K562 (cell line): Measurements from ENCODE around the gene DSPP. TPM values are rescaled to one million over a fixed set of nuclear protein-coding genes. Genes with fewer than 3 reads are reported as not detected.

Source experiments
- ATAC-seq: fragments of 200-7000 bp; cut with Tn5 transposase; 3 replicates; pipeline ENCODE4 v1.9.1; 2020; ENCODE audit warnings: moderate library complexity
- BruUV-seq: library from RNA; stranded (reverse); fragments of 400-500 nt; replicated peaks from 2 replicates; lab custom pipeline; 2021; lab: Mats Ljungman, UMichigan
- CTCF ChIA-PET: fragments of 300-600 bp; formaldehyde crosslinking; extraction: SDS; loops from one replicate; lab custom pipeline; 2021; ENCODE audit warnings: low intra/inter-chr PET ratio; lab: Yijun Ruan, JAX
- POLR2A ChIA-PET: fragments of 300-600, 350-650 bp; sonication (Branson Sonifier 250); formaldehyde crosslinking; extraction: SDS; loops from one replicate; lab custom pipeline; 2021; ENCODE audit warnings: antibody characterized with exemption, inconsistent platforms; lab: Yijun Ruan, JAX
- DNase-seq, 4 experiments: peaks; one replicate each; pipeline versions ENCODE4 v3.0.0 to v3.0.0-alpha.2; 2011 to 2018; ENCODE audit warnings: low spot score in 3 of 4, mixed read lengths in 3 of 4; ENCODE audit errors: extremely low read depth in 1 of 4
- FAIRE-seq: peaks from 2 replicates; lab custom pipeline; 2011; peaks lifted over from hg19 to GRCh38; lab: Jason Lieb, UNC
- H2AFZ ChIP-seq: 2 replicates; pipeline ENCODE4 v1.6.0; 2011; ENCODE audit warnings: low read depth, low read length, control low read depth, inconsistent platforms
- H3K27ac ChIP-seq: fragments of 200-600 bp; 3 replicates; pipeline ENCODE4 v1.8.0; 2011; ENCODE audit warnings: low read depth, mild to moderate bottlenecking, control low read depth, inconsistent platforms, low read length, moderate library complexity, mixed read lengths; ENCODE audit errors: extremely low read depth
- H3K27me3 ChIP-seq, 2 experiments: fragments of 300-600 bp in 1 of 2; 2 replicates in 1 of 2; 3 replicates in 1 of 2; pipeline versions ENCODE4 v1.6.0 to v1.8.0; 2011; ENCODE audit warnings: inconsistent platforms in 2 of 2, low read length in 2 of 2, mild to moderate bottlenecking in 1 of 2, mixed read lengths in 1 of 2, moderate library complexity in 1 of 2; ENCODE audit not compliant: control insufficient read depth in 2 of 2, insufficient read depth in 2 of 2
- H3K36me3 ChIP-seq: fragments of 300-600 bp; 3 replicates; pipeline ENCODE4 v1.8.0; 2011; ENCODE audit warnings: mild to moderate bottlenecking, low read length, inconsistent platforms; ENCODE audit not compliant: control insufficient read depth, insufficient read depth
- H3K4me1 ChIP-seq, 2 experiments: fragments of 200-600 bp in 1 of 2; replicated peaks in 1 of 2; 2 replicates in 1 of 2; 3 replicates in 1 of 2; pipeline versions ENCODE4 v1.5.1 to v1.8.0; 2011; ENCODE audit warnings: inconsistent platforms in 2 of 2, low read length in 2 of 2, mild to moderate bottlenecking in 1 of 2, mixed read lengths in 1 of 2, moderate library complexity in 1 of 2; ENCODE audit not compliant: control insufficient read depth in 2 of 2, insufficient read depth in 2 of 2
- H3K4me2 ChIP-seq: 2 replicates; pipeline ENCODE4 v1.6.1; 2011; ENCODE audit warnings: low read length, control low read depth, inconsistent platforms, mixed read lengths; ENCODE audit not compliant: insufficient read depth
- H3K4me3 ChIP-seq: fragments of 200-600 bp; sonication (generic), shearing (Covaris generic); 2 replicates; pipeline ENCODE4 v1.5.1; 2016; ENCODE audit warnings: control low read depth, inconsistent platforms
- H3K79me2 ChIP-seq: fragments of 200-600 bp; 3 replicates; pipeline ENCODE4 v1.8.0; 2011; ENCODE audit warnings: low read length, inconsistent platforms; ENCODE audit not compliant: control insufficient read depth, insufficient read depth
- H3K9ac ChIP-seq, 2 experiments: 2 replicates each; pipeline versions ENCODE4 v1.6.0 to v1.6.1; 2011; ENCODE audit warnings: low read depth in 2 of 2, low read length in 2 of 2, control low read depth in 1 of 2, inconsistent platforms in 1 of 2, mild to moderate bottlenecking in 1 of 2, mixed read lengths in 1 of 2; ENCODE audit not compliant: insufficient read depth in 1 of 2
- H3K9me1 ChIP-seq: one replicate; pipeline ENCODE4 v1.6.0; 2011; ENCODE audit warnings: inconsistent platforms, mild to moderate bottlenecking, low read length, moderate library complexity; ENCODE audit not compliant: control insufficient read depth, insufficient read depth
- H3K9me3 ChIP-seq: replicated peaks from 2 replicates; pipeline ENCODE4 v1.5.1; 2011; ENCODE audit warnings: low read depth, low read length, inconsistent platforms; ENCODE audit not compliant: control insufficient read depth, insufficient read depth
- H4K20me1 ChIP-seq: replicated peaks from 2 replicates; pipeline ENCODE4 v1.6.1; 2011; ENCODE audit warnings: low read length, inconsistent platforms, mixed read lengths; ENCODE audit not compliant: control insufficient read depth, insufficient read depth
- CBX5 ChIP-seq: IDR thresholded peaks from 2 replicates; pipeline ENCODE4 v1.6.1; 2014; ENCODE audit warnings: low read depth, borderline replicate concordance
- CCNT2 ChIP-seq: IDR thresholded peaks from 2 replicates; pipeline ENCODE4 v1.6.1; 2011; ENCODE audit warnings: borderline replicate concordance, low read depth, mild to moderate bottlenecking, moderate library complexity, mixed read lengths, low read length; ENCODE audit not compliant: insufficient read length; ENCODE audit errors: extremely low read depth
- KLF1 ChIP-seq: fragments of 450-650 bp; IDR thresholded peaks from 2 replicates; pipeline ENCODE4 v1.6.1; 2016; ENCODE audit warnings: missing genetic modification characterization, missing compliant biosample characterization
- PCBP2 ChIP-seq: fragments of 200-400 bp; formaldehyde crosslinking; IDR thresholded peaks from 2 replicates; pipeline ENCODE4 v1.6.1; 2018; ENCODE audit warnings: low read length, low read depth, mild to moderate bottlenecking, moderate library complexity; ENCODE audit not compliant: poor library complexity, severe bottlenecking
- POLR3A ChIP-seq: IDR thresholded peaks from 2 replicates; pipeline ENCODE4 v1.6.1; 2011; ENCODE audit warnings: borderline replicate concordance, mild to moderate bottlenecking, moderate library complexity; ENCODE audit not compliant: insufficient read length, insufficient read depth; ENCODE audit errors: extremely low read depth
- SP1 ChIP-seq: sonication (generic); formaldehyde crosslinking; IDR thresholded peaks from 2 replicates; pipeline ENCODE4 v1.8.1; 2022; ENCODE audit warnings: mild to moderate bottlenecking, missing genetic modification reagents
- ZBTB1 ChIP-seq: sonication (generic); formaldehyde crosslinking; IDR thresholded peaks from 2 replicates; pipeline ENCODE4 v1.8.1; 2023; ENCODE audit warnings: missing genetic modification reagents, low read depth, mild to moderate bottlenecking, borderline replicate concordance
- ZNF57 ChIP-seq: fragments of 450-650 bp; formaldehyde crosslinking; IDR thresholded peaks from 2 replicates; pipeline ENCODE4 v1.4.0; 2020; ENCODE audit warnings: mild to moderate bottlenecking, moderate library complexity
- ZSCAN29 ChIP-seq: fragments of 450-650 bp; IDR thresholded peaks from 2 replicates; pipeline ENCODE4 v1.6.1; 2017
- WGBS: fragments of 100-300 bp; shearing (Covaris generic); methylation state at CpG from one replicate; pipeline ENCODE4 v1.1.6; 2016; ENCODE audit warnings: low coverage, mixed read lengths; ENCODE audit not compliant: insufficient coverage; ENCODE audit errors: missing lambda C conversion rate; 5-methylcytosine and 5-hydroxymethylcytosine counted together
- in situ Hi-C: fragments of 300-500 bp; cut with MboI; formaldehyde crosslinking; loops from 4 replicates; pipeline ENCODE4 v1.15.0; 2018; ENCODE audit warnings: inconsistent platforms, mixed read lengths
- intact Hi-C: fragments of 100-400 bp; cut with micrococcal nuclease; formaldehyde crosslinking; loops from 2 replicates; pipeline ENCODE4 v1.14.2; 2022
- polyA plus RNA-seq, 8 experiments: library from polyadenylated mRNA; depleted of rRNA in 4 of 8; stranded (reverse) in 5 of 8; unstranded in 3 of 8; fragments of >200 nt; fragmentation: Nextera tagmentation in 2 of 8; fragmentation: Illumina TruSeq in 1 of 8; extraction: Ambion mirVana in 2 of 8; extraction: Trizol in 1 of 8; gene quantifications; 2 replicates each; pipeline versions ENCODE4 v1.2.1 to v1.2.3, GENCODE V29; 2011 to 2014; ENCODE audit warnings: inconsistent platforms in 1 of 8, missing spikeins in 1 of 8
- total RNA-seq, 7 experiments: library from RNA; depleted of rRNA in 6 of 7; stranded (reverse); fragments of >200 nt in 6 of 7; fragmentation: Illumina TruSeq in 2 of 7; extraction: Trizol in 2 of 7; gene quantifications; 2 replicates each; pipeline versions ENCODE4 v1.2.1 to v1.2.3, GENCODE V29; 2011 to 2021; ENCODE audit warnings: low replicate concordance in 1 of 7
- TF ChIP-seq, protein P1 (sequence below): fragments of 250-450 bp; sonication (Bioruptor Pico); IDR thresholded peaks from 2 replicates; pipeline ENCODE4 v1.5.0; 2021; ENCODE audit warnings: mild to moderate bottlenecking, moderate library complexity

Gene DSPP
- total and polyA plus RNA-seq, 9 of the 15 experiments (the other 6 are each of a cell fraction or from before 2014, with no cell fraction given) = not detected

- CTCF ChIA-PET = no interaction called here
Measured at GRCh38 chr4:87592124-87592523, 16.2 kb upstream of the DSPP start.

More at GRCh38 chr4:87592124-87592523, 16.2 kb upstream of the DSPP start:
- Histone ChIP-seq H3K4me1 (no peaks in the 10 kb centered on the region), H3K9me1 (no peaks in the 10 kb centered on the region), H3K4me2 (no peak overlapping the region), H3K9me3 (no peaks in the 10 kb centered on the region), H3K79me2 (no peaks in the 10 kb centered on the region), H3K9ac (no peak overlapping the region), H2AFZ (no peak overlapping the region), H4K20me1 (no peaks in the 10 kb centered on the region), H3K36me3 (no peaks in the 10 kb centered on the region), H3K27ac (no peak overlapping the region), H3K27me3 (no peaks in the 10 kb centered on the region), H3K4me3 (no peak overlapping the region)
- FAIRE-seq (no peak), DNase-seq (no peak), ATAC-seq (no peak)
- intact Hi-C loops = no loop called here
- TF ChIP-seq ZNF57 (CRISPR knock-in tag) = no peak
- TF ChIP-seq POLR3A = no peak
- TF ChIP-seq CBX5 = no peak
- TF ChIP-seq ZSCAN29 = no peak
- no peak for TF ChIP-seq PCBP2
- no peak for TF ChIP-seq CCNT2
- TF ChIP-seq ZBTB1 (CRISPR knock-in tag) = no peak
- no peak for TF ChIP-seq SP1
- TF ChIP-seq, protein P1, sequence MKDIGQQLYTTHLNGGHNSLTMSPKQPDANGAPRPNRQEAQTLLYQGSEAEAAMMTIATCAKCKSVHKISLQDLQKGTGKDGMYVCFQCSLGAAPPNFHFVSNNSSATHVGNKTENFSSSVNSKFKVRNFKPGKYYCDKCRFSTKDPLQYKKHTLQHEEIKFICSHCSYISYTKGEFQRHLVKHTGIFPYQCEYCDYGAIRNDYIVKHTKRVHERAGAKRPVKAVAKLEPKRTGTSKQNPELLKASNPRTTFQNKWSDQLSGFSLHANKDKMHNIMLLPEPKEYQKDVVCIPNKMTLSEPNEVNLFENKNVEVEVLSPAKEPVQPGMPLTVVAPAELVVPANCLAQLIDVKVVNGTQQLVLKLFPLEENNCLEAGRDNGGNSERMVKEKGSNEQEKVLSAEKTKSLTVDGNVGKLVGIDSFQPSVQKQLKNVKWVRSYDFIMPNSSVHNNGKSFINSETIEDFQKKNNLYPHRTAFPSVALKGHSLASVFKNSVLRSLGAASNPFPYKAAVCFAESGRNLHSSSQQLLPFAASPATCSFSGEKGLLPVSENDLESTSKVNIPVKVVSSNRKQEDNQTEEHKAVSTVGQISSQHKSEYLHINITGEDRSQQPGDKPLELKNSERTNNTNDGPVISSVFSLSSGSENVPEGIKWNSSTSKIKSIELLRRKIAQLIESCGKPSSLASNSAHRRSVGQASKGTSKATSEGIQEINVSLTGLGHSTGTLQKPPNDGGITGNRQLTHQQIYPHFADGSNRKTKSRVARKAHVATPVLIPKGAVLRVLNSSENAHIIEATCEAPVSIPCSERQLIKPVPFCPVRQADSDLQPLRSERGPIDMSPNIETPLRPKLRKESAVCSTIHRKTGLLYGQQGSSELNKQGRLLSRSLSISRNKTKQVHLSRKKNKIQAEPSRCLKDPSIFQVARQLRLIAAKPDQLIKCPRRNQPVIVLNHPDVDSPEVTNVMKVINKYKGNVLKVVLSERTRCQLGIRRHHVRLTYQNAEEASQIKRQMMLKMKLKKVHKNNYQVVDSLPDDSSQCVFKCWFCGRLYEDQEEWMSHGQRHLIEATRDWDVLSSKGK (CRISPR knock-in tag) = no peak
- no peak for TF ChIP-seq KLF1 (tag)
- WGBS = 0% methylated on average over 2 of the region's 2 CpGs
- POLR2A ChIA-PET = no interaction called here
- in situ Hi-C loops = no loop called here
- BruUV-seq = no TSS peak
